GM20000 (cell line): ENCODE measurements around the gene FMN1.
A peak's percentile ranks its signal among the peaks of the same experiment; 100 is the strongest.

Source experiments
- DNase-seq: peaks from one replicate; pipeline ENCODE4 v3.0.0; 2012; ENCODE audit warnings: low spot score
- TF ChIP-seq, protein P1 (sequence below): IDR thresholded peaks from 2 replicates; pipeline ENCODE4 v1.5.1; 2012; ENCODE audit warnings: mild to moderate bottlenecking, control low read depth; ENCODE audit errors: extremely low read depth, missing control alignments

Gene FMN1

GRCh38 chr15:32944431-32944830 lies 250.1 kb downstream of the FMN1 start:
- TF ChIP-seq, protein P1, sequence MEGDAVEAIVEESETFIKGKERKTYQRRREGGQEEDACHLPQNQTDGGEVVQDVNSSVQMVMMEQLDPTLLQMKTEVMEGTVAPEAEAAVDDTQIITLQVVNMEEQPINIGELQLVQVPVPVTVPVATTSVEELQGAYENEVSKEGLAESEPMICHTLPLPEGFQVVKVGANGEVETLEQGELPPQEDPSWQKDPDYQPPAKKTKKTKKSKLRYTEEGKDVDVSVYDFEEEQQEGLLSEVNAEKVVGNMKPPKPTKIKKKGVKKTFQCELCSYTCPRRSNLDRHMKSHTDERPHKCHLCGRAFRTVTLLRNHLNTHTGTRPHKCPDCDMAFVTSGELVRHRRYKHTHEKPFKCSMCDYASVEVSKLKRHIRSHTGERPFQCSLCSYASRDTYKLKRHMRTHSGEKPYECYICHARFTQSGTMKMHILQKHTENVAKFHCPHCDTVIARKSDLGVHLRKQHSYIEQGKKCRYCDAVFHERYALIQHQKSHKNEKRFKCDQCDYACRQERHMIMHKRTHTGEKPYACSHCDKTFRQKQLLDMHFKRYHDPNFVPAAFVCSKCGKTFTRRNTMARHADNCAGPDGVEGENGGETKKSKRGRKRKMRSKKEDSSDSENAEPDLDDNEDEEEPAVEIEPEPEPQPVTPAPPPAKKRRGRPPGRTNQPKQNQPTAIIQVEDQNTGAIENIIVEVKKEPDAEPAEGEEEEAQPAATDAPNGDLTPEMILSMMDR = no peak
- DNase-seq = no peak

GRCh38 chr15:32943711-32944110 lies 250.8 kb downstream of the FMN1 start:
- TF ChIP-seq, protein P1 = no peak

DNA sequence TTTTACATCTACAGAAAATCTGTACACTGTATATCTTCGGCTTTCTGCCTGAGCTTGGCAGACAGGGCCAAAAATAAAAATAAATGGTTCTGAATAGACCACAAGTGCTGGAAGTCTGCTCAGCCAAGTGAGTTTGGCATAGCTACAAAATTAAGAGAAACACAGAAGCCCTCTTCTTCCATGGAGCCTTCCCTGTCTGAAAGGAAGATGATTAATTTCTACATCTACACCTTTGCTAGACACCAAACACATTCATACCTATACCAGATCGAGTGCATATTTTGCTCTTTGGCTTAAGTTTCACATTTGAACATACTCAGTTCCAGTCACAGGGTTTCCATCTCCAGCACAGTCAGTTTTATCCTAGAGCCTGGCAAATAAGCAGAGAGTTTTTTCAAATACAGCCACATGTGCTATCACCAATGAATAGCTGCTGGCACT lies 252.1 kb downstream of the FMN1 start:
- no peak for DNase-seq
- TF ChIP-seq, protein P1 = no peak

More at GRCh38 chr15:32943711-32944110, 250.8 kb downstream of the FMN1 start:
- DNase-seq = no peak

- DNase-seq = no peak
- TF ChIP-seq, protein P1 = no peak
Measured at GRCh38 chr15:32941823-32942222, 252.7 kb downstream of the FMN1 start.

DNA sequence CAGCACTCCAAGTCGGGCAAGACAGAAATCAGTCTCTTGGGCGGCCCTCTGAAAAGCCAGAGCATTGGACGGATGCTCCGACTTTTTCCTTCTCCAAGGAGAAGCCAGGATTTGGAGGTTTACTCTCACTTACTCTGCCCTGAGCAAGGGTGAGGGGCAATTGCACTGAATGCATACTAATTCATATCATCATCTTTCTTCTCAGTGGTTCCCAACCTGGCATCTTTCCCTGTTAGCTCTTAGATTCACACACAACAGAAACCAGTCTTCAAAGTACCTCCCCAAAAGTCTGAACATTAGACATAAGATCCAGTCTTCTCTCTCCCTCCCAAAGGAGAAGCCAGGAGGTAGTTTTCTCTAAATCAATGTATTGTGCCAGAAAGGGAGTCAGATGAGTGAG lies 257.5 kb downstream of the FMN1 start:
- TF ChIP-seq, protein P1 = no peak
- DNase-seq = no peak

GRCh38 chr15:32936283-32936918 lies 258.1 kb downstream of the FMN1 start:
- DNase-seq = peak; percentile 20
- TF ChIP-seq, protein P1 = peak; percentile 26

- no peak for DNase-seq
- TF ChIP-seq, protein P1 = no peak
Measured at GRCh38 chr15:32935139-32935538, 259.4 kb downstream of the FMN1 start.
